HG03039 (cell line): ENCODE measurements around the gene FXYD2.
"Not testable (repeated sequence)": the region's sequence is repeated elsewhere in the genome, so short reads cannot be mapped to it uniquely, and the experiment has no call there.

Source experiments
- ATAC-seq: cut with Tn5 transposase; IDR thresholded peaks from one replicate; pipeline ENCODE4 v1.9.1; 2021; ENCODE audit warnings: mild to moderate bottlenecking, moderate library complexity; ENCODE audit not compliant: unreplicated experiment

Gene FXYD2

DNA sequence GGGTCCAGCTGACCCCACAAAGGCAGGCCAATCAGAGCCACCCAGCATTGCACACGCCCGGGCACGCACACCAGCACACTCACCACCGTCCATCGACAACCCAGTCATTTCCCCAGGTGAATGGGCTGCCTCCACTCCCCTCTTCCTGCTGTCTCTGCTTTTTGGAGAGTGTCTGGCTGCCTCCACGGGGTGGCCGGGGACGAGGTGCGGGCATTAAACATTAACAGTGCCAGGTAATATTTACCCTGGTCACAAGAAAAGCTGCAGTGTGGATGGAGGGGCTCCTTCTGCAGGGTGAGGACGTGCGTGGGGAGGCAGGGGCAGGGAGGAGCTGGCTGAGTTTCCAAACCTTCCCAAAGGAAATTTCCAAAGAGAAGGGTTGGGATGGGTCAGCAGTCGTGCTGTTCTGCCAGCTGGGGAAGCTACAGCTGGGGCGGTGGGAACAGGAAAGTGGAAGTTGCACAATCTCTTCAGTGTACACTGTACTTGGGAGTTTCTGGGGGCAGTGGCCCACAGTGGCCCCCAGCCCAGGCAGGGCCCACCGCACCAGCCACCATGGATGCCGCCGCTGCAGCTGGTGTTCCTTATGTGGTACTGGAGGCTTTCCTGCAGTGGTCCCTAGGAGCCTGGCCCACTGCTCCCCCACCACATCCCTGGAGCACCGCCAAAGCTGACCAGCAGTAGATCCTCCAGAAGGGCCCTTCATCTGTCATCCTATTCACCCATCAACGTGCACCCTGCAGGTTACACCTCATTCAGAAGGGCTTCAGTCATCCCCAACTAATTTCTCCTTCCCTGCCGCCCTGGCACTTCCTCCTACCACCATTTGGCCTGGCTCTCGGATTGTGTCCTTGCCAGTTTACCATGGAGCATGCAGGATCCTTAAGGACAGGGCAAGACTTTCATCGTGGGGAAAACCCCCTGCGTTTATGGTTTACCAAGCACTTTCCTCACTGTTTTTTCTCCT, at the start of gene FXYD2:
FXYD2 (minus strand) TSS at position 174 of the 967 bp plus-strand sequence; CDS start at position 108, 66 bp downstream.
- ATAC-seq, result no peak

DNA sequence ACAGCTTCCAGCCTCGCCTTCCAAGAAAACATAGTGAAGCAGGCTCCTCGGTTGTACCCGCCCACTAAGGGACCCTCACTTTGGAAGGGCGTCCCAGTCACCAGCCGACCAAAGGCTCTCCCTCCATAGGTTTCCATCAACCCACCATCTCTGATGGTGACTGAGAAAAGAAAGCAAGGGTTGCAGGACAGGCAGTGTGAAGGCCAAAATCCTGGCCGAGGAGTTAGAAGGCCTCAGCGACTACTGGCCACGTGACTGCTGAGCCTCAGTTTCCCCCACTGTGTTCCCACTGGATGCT, 49.2 kb upstream of the FXYD2 start:
- ATAC-seq, result no peak

DNA sequence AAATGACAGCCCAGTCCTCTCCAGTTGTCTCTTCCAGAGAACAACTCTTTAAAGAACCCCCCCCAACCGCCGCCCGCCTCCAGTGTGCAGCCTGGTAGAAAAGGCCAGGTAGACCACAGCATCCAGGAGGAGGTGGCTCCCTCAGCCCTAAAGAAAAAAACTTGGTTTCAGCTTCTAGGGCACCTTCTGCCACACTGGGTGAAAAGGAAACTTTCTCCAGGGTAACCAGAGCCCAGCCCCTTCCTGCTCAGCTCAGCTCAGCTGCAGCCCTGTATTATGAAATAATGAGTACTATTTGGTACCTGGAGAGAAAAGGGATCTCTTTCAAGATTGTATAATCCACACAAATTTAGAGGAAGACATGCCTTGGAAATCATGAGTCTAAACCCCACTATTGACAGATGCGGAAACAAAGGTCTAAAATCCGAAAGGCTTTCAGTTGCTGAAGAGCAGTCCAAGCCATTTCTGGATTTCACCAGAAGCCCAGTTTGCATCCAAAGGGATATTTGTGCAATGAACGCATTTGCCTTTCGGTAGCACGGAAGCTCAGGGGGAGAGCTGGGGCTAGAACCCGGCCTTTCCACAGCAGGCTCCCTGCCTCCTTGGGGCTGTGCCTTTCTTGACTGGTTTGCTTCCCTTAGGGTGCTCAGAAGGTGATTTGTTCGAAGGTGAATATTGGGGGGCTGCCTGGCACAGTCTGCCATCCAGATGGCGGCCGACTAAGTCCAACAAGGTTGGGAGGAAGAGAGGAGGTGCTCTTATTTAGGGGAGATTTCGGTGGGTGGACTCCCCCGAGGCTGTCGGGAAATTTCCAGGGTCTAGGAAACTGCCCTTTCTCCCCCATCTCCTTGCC, 48.7 kb upstream of the FXYD2 start:
- ATAC-seq, result no peak

DNA sequence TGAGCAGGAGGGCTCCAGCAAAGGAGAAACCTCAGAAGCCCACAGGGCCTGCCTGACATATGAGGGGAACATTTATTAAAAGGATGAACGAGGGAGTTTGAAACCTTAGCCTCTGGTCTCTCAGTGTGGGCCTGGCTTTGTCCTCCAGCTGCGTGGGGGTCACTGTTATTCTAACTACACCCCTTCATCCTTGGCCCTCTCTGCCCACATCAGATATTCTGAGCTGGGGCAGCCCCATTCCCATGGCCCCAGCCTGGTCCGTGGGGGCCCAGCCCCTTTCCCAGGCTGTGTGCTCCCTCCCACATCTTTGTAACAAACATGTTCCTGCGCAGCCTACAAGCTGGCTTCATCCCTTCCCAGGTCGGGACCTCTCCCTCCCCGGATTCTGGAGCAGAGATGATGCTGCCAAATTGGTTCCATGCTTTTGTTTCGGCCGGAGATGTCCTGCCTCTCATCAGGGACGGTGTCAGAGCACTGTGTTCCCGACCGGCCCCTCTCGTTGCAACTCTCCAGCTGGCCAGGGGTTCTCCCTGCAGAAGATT, 47.9 kb upstream of the FXYD2 start:
- ATAC-seq, result no peak

- ATAC-seq, result no peak
Measured at GRCh38 chr11:117871784-117872183, 47.2 kb upstream of the FXYD2 start.

GRCh38 chr11:117871160-117871559, 46.6 kb upstream of the FXYD2 start:
- ATAC-seq, result no peak

DNA sequence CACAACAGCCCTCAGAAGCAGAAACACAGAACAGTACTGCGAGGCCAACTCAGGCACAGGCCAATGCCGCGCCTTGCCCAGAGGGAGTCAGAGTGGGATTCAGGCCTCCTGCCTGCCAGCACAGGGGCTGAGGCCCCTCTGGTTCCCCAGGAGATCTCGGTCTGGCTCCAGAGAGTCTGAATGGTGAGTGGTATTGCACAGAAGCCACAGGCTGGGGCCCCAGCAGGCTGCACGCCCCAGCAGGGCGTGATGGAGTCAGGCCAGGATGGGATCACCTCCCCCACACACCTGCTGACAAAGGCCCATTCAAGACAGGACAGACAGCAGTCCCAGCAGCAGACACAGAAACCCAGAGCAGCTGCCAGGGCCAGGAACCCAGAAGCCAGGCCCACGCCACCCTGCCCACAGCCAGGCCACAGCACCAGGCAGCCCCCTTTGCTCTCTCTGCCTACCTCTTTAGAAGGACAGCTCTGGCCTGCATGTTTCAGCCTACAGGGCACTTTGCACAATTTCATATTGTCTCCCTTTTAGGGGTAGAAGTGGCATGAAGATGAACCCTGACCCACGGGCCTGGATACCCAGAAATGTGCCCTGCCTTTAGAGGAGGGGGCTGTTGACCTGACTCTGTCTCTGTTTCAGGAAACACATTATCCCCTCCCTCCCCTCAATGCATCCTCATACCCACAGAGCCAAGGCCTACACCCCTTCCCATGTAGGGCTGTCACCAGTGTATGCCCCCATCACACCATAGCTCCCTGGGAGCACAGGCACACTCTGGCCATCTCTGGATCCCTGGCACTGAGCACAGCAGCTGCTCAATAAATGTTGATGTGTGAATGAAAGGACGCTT, 45.8 kb upstream of the FXYD2 start:
- ATAC-seq, result no peak

DNA sequence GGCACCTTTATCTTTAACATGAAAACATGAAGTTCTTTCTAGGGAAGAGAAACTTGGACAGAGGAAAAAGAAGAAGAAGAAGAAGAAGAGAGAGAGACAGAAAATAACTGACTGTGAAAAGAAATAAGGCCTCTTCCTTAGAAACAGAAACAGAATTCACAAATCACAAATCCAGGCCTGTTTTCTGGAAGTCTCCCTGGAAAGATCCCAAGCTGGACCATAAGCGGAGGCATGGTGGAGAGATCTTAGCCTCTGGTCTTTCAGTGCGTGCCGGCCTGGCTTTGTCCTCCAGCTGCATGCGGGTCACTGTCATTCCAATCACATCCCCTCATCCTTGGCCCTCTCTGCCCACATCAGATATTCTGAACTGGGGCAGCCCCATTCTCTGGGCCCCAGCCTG, 45.1 kb upstream of the FXYD2 start:
- no peak for ATAC-seq

DNA sequence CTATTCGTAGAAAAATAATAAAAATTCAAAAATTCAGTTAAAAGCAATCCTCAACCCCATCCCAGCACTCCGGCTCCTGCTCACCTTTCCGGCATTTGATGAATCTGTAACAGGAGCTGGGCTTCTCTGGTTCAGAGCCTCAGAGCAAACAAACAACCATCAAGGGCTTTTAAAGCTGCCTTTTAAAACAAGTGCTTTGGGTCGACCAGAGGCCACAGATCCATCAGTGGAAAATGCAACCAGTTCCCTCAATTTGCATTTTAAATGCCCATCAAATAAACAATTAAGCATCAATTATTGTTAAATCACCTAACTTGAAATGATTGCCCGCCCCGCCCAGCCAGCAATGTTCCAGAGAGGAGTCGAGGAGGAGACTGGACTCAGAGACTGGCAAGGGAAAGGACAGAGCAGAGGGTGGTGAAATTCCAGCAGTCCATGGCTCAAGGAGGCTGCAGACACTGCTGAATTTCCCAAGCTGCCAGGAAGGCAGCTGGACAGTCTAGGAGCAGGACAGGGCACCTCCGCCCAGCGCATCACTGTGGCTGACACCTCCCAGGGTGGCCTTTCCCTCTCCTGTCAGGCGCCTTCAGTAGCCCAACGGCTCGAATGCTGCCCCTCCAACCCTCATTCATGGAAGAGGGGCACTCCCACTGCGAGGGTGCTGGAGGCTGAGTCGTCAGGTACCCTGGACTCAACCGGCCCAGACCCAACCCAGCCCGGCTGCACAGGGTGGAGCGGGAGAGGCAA, 44.4 kb upstream of the FXYD2 start:
- no peak for ATAC-seq

DNA sequence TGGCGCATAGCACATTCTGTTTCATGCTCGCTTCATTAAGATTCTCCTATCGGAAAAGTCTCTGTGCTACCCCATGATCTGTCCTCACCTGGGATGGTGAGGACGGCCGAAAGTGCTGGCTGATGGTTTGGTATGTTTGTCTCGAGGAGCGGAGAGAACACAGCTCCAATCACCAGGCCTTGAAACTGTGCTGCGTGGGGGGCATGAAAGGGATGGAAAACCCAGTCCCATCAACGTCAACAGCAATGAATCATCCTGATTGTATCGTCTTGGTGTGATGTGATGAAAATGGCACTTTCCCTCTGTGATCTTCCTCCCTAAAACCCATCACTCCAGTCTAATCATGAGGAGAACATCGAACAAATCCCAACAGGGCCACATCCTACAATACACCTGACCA, 43.5 kb upstream of the FXYD2 start:
- ATAC-seq, result no peak

- ATAC-seq, result no peak
Measured at GRCh38 chr11:117866526-117866925, 42.0 kb upstream of the FXYD2 start.

- ATAC-seq, result not testable (repeated sequence)
Measured at GRCh38 chr11:117865546-117865945, 41.0 kb upstream of the FXYD2 start.

DNA sequence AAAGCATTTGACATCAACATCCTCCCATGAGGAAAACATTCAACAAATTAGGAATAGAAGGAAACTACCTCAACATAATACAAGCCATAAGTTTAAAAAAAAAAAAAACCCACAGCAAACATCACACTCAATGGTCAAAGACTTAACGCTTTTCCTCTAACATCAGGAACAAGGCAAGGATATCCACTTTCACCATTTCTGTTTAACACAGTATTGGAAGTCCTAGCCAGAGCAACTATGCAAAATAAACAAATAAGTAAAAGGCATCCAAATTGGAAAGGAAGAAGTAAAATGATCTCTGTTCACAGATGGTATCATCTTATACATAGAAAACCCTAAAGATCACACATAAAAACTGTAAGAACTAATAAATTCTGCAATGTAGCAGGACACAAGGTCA, 38.8 kb upstream of the FXYD2 start:
- no peak for ATAC-seq

DNA sequence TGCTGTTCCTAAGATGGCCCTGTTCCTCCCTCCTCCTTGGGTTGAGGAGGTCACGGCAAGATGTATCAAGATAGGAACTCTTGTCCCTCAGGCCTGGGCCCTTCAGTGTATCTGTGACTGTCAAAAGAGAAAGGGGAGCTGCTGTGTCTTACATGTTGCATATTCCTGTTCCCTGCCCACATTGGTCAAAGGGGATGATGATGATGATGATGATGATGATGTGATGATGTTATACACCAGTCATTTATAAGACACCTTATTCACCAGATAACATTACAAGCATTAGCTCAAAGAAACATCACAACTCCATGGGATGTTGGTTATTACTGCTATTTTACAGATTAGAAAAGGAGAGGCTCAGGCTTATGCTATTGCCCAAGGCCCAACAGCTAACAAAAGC, 38.2 kb upstream of the FXYD2 start:
- ATAC-seq, result no peak

DNA sequence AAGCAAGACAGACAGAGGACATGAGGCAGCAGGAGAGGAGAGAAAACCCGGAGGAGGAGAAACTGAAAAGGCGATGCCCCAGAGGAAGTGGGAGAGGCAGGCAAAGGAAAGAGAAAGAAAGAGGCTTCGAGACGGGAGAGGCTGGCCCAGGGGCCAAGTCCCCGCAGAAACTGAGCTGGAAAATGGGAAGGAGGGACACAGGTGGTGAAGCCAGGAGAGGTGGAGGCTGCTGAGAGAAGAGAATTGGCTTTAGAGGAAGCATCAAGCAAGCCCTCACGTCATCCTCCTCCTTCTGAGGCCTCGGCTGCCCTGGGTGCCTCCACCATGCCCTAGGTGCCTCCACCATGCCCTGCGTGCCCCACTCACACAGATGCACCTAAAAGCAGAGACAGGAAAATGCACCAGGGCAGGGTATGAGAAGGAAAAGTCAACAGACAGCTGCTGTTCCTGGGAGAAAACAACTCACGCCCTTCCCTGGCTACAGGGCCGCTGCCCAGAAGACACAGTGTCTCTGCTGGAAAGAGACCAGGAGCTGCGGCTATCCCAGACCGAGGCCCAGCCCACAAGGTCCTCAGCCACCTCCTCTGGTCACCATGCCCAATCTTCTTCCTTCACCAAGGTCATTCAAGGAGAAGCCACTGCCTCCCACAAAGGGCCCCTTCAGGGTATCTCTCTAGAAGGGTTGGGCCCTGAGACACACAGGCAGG, 37.6 kb upstream of the FXYD2 start:
- no peak for ATAC-seq

GRCh38 chr11:117861151-117862018, 36.8 kb upstream of the FXYD2 start:
- no peak for ATAC-seq

DNA sequence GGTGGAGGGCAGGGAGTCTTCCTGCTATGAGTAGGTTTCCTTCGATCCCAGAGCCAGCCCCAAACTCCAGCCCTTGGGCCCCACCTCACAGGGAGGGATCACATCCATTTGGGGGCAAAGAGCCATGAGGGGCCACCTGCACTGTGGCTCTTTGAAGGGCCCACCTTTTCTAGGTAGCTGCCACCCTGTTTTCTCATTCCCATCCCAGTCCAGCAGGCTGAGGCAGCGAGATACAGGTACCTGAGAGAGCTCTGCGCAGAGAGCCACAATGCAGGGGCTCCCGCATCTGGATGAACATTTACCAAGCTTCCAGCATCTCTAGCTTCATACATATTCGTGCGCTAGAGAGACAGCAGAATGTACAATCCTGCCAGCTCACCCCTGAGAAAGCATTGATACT, 35.6 kb upstream of the FXYD2 start:
- ATAC-seq, result no peak

DNA sequence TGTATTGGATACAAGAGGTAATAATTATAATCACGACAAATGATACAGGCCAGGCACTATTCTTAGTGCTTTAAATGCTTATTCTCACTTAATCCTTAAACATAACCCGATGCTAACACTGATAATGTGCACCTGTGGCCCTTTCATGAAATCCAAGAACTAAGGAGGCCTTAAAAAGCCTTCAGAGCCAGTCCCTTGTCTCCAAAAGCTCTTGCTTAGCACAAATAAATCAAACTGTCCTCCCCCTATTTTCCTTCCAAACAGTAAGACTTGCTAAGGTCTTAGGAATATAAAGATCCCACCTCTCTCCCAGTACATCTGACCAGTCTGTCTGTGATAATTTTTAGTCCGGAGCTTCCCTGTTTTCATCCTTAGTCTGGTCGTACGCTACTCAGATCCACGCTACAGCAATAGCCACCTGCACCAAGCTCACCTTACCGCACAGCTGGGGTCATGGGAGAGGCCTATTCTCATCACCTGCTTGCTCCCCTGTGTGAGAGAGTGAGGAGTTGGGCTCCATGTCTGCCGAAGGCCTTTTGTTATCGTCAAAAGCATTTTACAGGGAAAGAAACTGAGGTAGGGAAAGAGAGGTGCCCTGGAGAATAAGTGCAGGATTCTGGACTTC, 35.1 kb upstream of the FXYD2 start:
- ATAC-seq, result no peak
